Fibroblast of lung (primary cell): ENCODE data around the gene LIG1. TPM values are rescaled to one million over a fixed set of nuclear protein-coding genes. Genes with fewer than 3 reads are reported as not detected.
A peak's percentile ranks its signal among the peaks of the same experiment; 100 is the strongest.

Experiments used
- DNase-seq, 2 donors: peaks; one replicate each; pipeline versions ENCODE4 v3.0.0 to v3.0.0-alpha.2; 2010; ENCODE audit warnings: low read depth in 2 of 2
- H2AFZ ChIP-seq: 2 replicates; pipeline ENCODE4 v1.5.1; 2012; ENCODE audit warnings: low read length, control low read depth, inconsistent platforms
- H3K27ac ChIP-seq: 2 replicates; pipeline ENCODE4 v1.5.1; 2011; ENCODE audit warnings: low read length, control low read depth; ENCODE audit not compliant: insufficient read depth
- H3K27me3 ChIP-seq: 2 replicates; pipeline ENCODE4 v1.5.1; 2011; ENCODE audit warnings: mild to moderate bottlenecking, low read length; ENCODE audit not compliant: control insufficient read depth, insufficient read depth
- H3K36me3 ChIP-seq: 2 replicates; pipeline ENCODE4 v1.5.1; 2011; ENCODE audit warnings: low read length; ENCODE audit not compliant: control insufficient read depth, insufficient read depth
- H3K4me1 ChIP-seq: 2 replicates; pipeline ENCODE4 v1.5.1; 2011; ENCODE audit warnings: low read length; ENCODE audit not compliant: control insufficient read depth, insufficient read depth; ENCODE audit errors: extremely low read depth
- H3K4me2 ChIP-seq: 2 replicates; pipeline ENCODE4 v1.5.1; 2011; ENCODE audit warnings: low read length, control low read depth; ENCODE audit not compliant: insufficient read depth; ENCODE audit errors: extremely low read depth
- H3K4me3 ChIP-seq, 4 experiments: fragments of 200-600 bp in 1 of 4; sonication (generic) in 1 of 4; replicated peaks in 1 of 4; 2 replicates each; pipeline ENCODE4 v1.5.1; 2011 to 2016; ENCODE audit warnings: low read length in 4 of 4, low read depth in 3 of 4, mild to moderate bottlenecking in 3 of 4, control low read depth in 2 of 4, inconsistent platforms in 1 of 4, mixed read lengths in 1 of 4; ENCODE audit not compliant: insufficient read depth in 1 of 4; ENCODE audit errors: control extremely low read depth in 1 of 4
- H3K79me2 ChIP-seq: 2 replicates; pipeline ENCODE4 v1.5.1; 2012; ENCODE audit warnings: mild to moderate bottlenecking, low read length, inconsistent platforms; ENCODE audit not compliant: control insufficient read depth, insufficient read depth
- H3K9ac ChIP-seq: 2 replicates; pipeline ENCODE4 v1.5.1; 2011; ENCODE audit warnings: mild to moderate bottlenecking, low read length, control low read depth; ENCODE audit not compliant: insufficient read depth
- H3K9me3 ChIP-seq: 2 replicates; pipeline ENCODE4 v1.5.1; 2012; ENCODE audit warnings: low read depth, low read length; ENCODE audit not compliant: control insufficient read depth, insufficient read depth
- H4K20me1 ChIP-seq: 2 replicates; pipeline ENCODE4 v1.5.1; 2011; ENCODE audit warnings: low read length; ENCODE audit not compliant: control insufficient read depth, insufficient read depth; ENCODE audit errors: extremely low read depth
- EZH2 ChIP-seq: IDR thresholded peaks from 2 replicates; pipeline ENCODE4 v1.5.1; 2012; ENCODE audit warnings: low read length, control low read depth, mild to moderate bottlenecking; ENCODE audit errors: missing control alignments
- polyA minus RNA-seq: library from RNA; depleted of rRNA, polyadenylated mRNA; stranded (reverse); fragments of >200 nt; gene quantifications from 2 replicates; pipeline ENCODE4 v1.2.3, GENCODE V29; 2011; ENCODE audit warnings: low replicate concordance
- polyA plus RNA-seq, 2 donors: library from polyadenylated mRNA; depleted of rRNA in 1 of 2; stranded (reverse) in 1 of 2; unstranded in 1 of 2; fragments of >200 nt; gene quantifications; 2 replicates each; pipeline ENCODE4 v1.2.1, GENCODE V29; 2011 to 2012; ENCODE audit warnings: missing spikeins in 1 of 2
- total RNA-seq: library from RNA; depleted of rRNA; stranded (reverse); fragments of >200 nt; gene quantifications from 2 replicates; pipeline ENCODE4 v1.2.1, GENCODE V29; 2014
- TF ChIP-seq, protein P1 (sequence below), 2 donors: IDR thresholded peaks in 1 of 2; conservative IDR thresholded peaks in 1 of 2; 1 replicate in 1 of 2; 2 replicates in 1 of 2; pipeline ENCODE4 v1.5.1; 2011 to 2012; ENCODE audit warnings: low read length in 2 of 2, control low read depth in 1 of 2, inconsistent platforms in 1 of 2, low read depth in 1 of 2, mild to moderate bottlenecking in 1 of 2

LIG1 gene
- 8.5 and 10.6 TPM in 2 replicates for total RNA-seq
- 10.6 and 30.5 TPM in 2 replicates for polyA plus RNA-seq
- polyA plus RNA-seq (2012) = 11.7 and 35.1 TPM in 2 replicates
- 13.9 and 43.6 TPM in 2 replicates for polyA minus RNA-seq

DNA sequence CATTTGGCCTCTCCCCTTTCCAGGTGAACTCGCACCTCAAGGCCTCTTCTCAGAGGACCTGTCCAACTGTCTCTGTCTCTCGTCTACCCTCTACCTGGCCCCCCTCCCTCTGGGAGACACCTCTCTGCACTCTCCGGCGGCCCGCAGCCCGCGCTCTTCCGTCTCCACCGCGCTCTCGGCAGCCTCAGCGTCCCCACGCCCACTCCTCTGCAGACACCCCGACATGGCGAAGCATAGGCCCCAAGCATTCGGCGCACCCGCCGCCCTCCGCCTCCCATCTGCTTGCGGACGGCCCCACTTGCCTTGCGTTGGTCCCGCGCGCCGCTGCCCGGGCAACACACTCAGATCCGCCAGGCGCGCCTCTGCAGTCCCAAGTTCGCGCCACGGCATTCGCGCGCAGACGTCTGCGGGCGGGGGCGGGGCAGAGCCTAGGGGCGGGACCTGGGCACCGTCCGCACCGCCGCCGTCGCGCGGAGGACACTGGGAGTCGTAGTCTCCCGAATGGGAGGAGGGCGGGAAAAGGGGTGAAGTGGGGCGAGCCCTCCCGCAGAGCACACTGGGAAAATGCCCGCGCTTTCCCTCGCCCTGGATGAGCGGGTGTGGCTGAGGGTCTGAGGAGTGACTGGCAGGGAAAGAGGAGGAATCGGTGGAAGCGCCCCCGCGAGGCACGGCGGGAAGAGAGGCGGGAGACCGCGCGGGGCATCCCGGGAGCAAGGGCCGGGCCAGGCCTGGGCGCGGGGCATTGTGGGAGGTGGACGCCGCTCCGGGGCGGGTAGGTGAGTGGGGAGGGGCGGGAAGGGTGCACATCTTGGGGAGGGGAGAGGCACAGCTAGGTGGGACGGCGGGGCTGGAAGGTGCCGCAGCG, at the start of gene LIG1, which contains the start of gene ZSWIM9:
Gene LIG1 (minus strand): TSS at position 406 of the 865 bp plus-strand sequence. CDS start 4,778 bp downstream, outside the sequence.
Gene ZSWIM9 (plus strand): TSS at position 742 of the 865 bp plus-strand sequence. CDS start 1,123 bp downstream, outside the sequence.
- H3K27me3 ChIP-seq = no peaks in the 10 kb centered on the region
- H3K4me1 ChIP-seq = peaks cover 2% of the 10 kb centered on the region
- H3K4me3 ChIP-seq = peak within 1 kb of the TSS; percentile 77 to 97 (median 86)
- H4K20me1 ChIP-seq = no peaks in the 10 kb centered on the region
- peak; percentile 95 to 96 for DNase-seq
- H2AFZ ChIP-seq = peak within 1 kb of the TSS; percentile 91
- H3K4me2 ChIP-seq = peak within 1 kb of the TSS; percentile 93
- H3K9ac ChIP-seq = peak within 1 kb of the TSS; percentile 73
- TF ChIP-seq, protein P1, sequence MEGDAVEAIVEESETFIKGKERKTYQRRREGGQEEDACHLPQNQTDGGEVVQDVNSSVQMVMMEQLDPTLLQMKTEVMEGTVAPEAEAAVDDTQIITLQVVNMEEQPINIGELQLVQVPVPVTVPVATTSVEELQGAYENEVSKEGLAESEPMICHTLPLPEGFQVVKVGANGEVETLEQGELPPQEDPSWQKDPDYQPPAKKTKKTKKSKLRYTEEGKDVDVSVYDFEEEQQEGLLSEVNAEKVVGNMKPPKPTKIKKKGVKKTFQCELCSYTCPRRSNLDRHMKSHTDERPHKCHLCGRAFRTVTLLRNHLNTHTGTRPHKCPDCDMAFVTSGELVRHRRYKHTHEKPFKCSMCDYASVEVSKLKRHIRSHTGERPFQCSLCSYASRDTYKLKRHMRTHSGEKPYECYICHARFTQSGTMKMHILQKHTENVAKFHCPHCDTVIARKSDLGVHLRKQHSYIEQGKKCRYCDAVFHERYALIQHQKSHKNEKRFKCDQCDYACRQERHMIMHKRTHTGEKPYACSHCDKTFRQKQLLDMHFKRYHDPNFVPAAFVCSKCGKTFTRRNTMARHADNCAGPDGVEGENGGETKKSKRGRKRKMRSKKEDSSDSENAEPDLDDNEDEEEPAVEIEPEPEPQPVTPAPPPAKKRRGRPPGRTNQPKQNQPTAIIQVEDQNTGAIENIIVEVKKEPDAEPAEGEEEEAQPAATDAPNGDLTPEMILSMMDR (conservative IDR thresholded peaks at IDR 0.05 in 1 of 2, IDR thresholded peaks at IDR 0.05 in 1 of 2; ENCODE audit: low read depth in 1 of 2, low read length in 2 of 2) = peak in 1 of 2 donors; percentile 2
- TF ChIP-seq EZH2 = no peak
- no peaks in the 10 kb centered on the region for H3K9me3 ChIP-seq
- no peaks in the 10 kb centered on the region for H3K36me3 ChIP-seq
- H3K27ac ChIP-seq = peak within 1 kb of the TSS; percentile 87
- peaks cover 26% of the 10 kb centered on the region for H3K79me2 ChIP-seq

DNA sequence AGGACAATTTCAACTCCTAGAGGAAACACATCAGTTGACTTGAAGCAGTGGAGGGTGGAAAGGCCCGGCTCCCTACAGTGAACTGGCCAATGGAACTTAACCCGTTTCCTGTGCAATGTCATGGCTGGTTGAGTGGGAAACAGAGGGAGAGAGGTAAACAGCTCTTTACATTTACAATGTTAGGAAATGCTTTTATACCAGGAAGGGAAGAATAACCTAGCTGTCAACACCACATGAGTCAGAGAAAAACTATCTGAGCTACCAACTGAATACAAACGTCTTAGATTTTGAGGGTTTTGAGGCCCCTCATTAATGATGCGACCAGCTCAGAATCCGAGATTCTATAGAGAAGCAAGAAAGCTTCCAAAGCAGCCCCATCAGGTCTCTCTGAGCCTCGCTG, 48.9 kb upstream of the LIG1 start:
- Histone ChIP-seq H3K9ac (no peak overlapping the region), H3K4me2 (no peak overlapping the region), H4K20me1 (no peaks in the 10 kb centered on the region)

DNA sequence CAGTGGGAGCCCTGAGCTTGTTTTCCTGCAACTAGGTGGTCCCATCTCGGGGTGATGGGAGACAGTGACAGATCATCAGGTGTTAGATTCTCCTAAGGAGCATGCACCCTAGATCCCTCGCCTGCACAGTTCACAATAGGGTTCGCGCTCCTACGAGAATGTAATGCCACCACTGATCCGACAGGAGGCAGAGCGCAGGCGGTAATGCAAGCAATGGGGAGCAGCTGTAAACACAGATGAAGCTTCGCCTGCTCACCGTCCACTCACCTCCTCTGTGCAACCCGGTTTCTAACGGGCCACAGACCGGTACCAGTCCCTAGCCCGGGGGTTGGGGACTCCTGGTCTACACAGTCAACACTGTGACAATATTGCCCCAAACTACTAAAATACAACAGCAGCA, 46.8 kb upstream of the LIG1 start:
- H4K20me1 ChIP-seq = no peaks in the 10 kb centered on the region
- H3K27me3 ChIP-seq = no peaks in the 10 kb centered on the region
- no peak overlapping the region for H3K9ac ChIP-seq
- no peak for TF ChIP-seq EZH2
- TF ChIP-seq, protein P1 (conservative IDR thresholded peaks at IDR 0.05 in 1 of 2, IDR thresholded peaks at IDR 0.05 in 1 of 2; ENCODE audit: low read depth in 1 of 2, low read length in 2 of 2) = peak in 1 of 2 donors; percentile 2
- H3K4me2 ChIP-seq = no peak overlapping the region
- no peaks in the 10 kb centered on the region for H3K9me3 ChIP-seq
- no peak overlapping the region for H3K4me3 ChIP-seq
- H3K4me1 ChIP-seq = no peaks in the 10 kb centered on the region
- H2AFZ ChIP-seq = no peak overlapping the region
- no peaks in the 10 kb centered on the region for H3K36me3 ChIP-seq
- no peak for DNase-seq
- H3K27ac ChIP-seq = no peak overlapping the region
- H3K79me2 ChIP-seq = no peaks in the 10 kb centered on the region

More for the DNA sequence above, 48.9 kb upstream of the LIG1 start:
- no peak overlapping the region for H3K4me3 ChIP-seq
- H3K79me2 ChIP-seq = no peaks in the 10 kb centered on the region
- no peak for DNase-seq
- H3K4me1 ChIP-seq = no peaks in the 10 kb centered on the region
- TF ChIP-seq, protein P1 (conservative IDR thresholded peaks at IDR 0.05 in 1 of 2, IDR thresholded peaks at IDR 0.05 in 1 of 2; ENCODE audit: low read depth in 1 of 2, low read length in 2 of 2) = no peak
- no peak for TF ChIP-seq EZH2
- H3K27ac ChIP-seq = no peak overlapping the region
- no peaks in the 10 kb centered on the region for H3K27me3 ChIP-seq
- no peak overlapping the region for H2AFZ ChIP-seq
- H3K9me3 ChIP-seq = no peaks in the 10 kb centered on the region
- no peaks in the 10 kb centered on the region for H3K36me3 ChIP-seq
